SK-N-SH treated with all-trans-retinoic acid at 6 μM for 48 hours (cell line): ENCODE measurements around the gene HS6ST3.

Experiments used
- ATAC-seq: fragments of 200-7000 bp; cut with Tn5 transposase; 3 replicates; pipeline ENCODE4 v1.9.1; 2020; ENCODE audit warnings: mild to moderate bottlenecking, moderate library complexity
- ARNTL ChIP-seq: fragments of 450-650 bp; formaldehyde crosslinking; IDR thresholded peaks from 2 replicates; pipeline ENCODE4 v1.5.0; 2020; ENCODE audit warnings: low read depth, mild to moderate bottlenecking, moderate library complexity, borderline replicate concordance
- BACH2 ChIP-seq: fragments of 250-450 bp; sonication (Bioruptor Pico); IDR thresholded peaks from 2 replicates; pipeline ENCODE4 v1.9.0; 2021; ENCODE audit warnings: mild to moderate bottlenecking, borderline replicate concordance
- CSDC2 ChIP-seq: fragments of 250-450 bp; sonication (Bioruptor Pico); IDR thresholded peaks from 2 replicates; pipeline ENCODE4 v1.5.0; 2020; ENCODE audit warnings: mild to moderate bottlenecking, moderate library complexity
- ESRRG ChIP-seq: fragments of 250-450 bp; sonication (Bioruptor Pico); IDR thresholded peaks from 2 replicates; pipeline ENCODE4 v1.6.1; 2021; ENCODE audit warnings: mild to moderate bottlenecking
- GLIS3 ChIP-seq: fragments of 250-450 bp; sonication (Bioruptor Pico); IDR thresholded peaks from 2 replicates; pipeline ENCODE4 v1.5.0; 2020; ENCODE audit warnings: mild to moderate bottlenecking, moderate library complexity
- ISL1 ChIP-seq: fragments of 250-450 bp; sonication (Bioruptor Pico); IDR thresholded peaks from 2 replicates; pipeline ENCODE4 v2.1.2; 2022; ENCODE audit warnings: mild to moderate bottlenecking, moderate library complexity
- OSR1 ChIP-seq: fragments of 250-450 bp; sonication (Bioruptor Pico); IDR thresholded peaks from 2 replicates; pipeline ENCODE4 v1.8.0; 2022; ENCODE audit warnings: moderate library complexity, mild to moderate bottlenecking, inconsistent platforms
- PPARA ChIP-seq: fragments of 250-450 bp; sonication (Bioruptor Pico); IDR thresholded peaks from 2 replicates; pipeline ENCODE4 v1.5.0; 2020; ENCODE audit warnings: mild to moderate bottlenecking, borderline replicate concordance
- RARB ChIP-seq: fragments of 250-450 bp; sonication (Bioruptor Pico); IDR thresholded peaks from 2 replicates; pipeline ENCODE4 v1.8.0; 2021; ENCODE audit warnings: mild to moderate bottlenecking, moderate library complexity
- SNAI2 ChIP-seq: fragments of 250-450 bp; sonication (Bioruptor Pico); IDR thresholded peaks from 2 replicates; pipeline ENCODE4 v1.5.0; 2020; ENCODE audit warnings: mild to moderate bottlenecking, moderate library complexity
- TCF4 ChIP-seq: fragments of 250-450 bp; sonication (Bioruptor Pico); IDR thresholded peaks from 2 replicates; pipeline ENCODE4 v1.8.0; 2021; ENCODE audit warnings: mild to moderate bottlenecking, moderate library complexity, borderline replicate concordance
- TOX ChIP-seq: fragments of 250-450 bp; sonication (Bioruptor Pico); IDR thresholded peaks from 2 replicates; pipeline ENCODE4 v1.8.0; 2021; ENCODE audit warnings: mild to moderate bottlenecking, moderate library complexity, borderline replicate concordance
- ZC3H10 ChIP-seq: fragments of 250-450 bp; sonication (Bioruptor Pico); IDR thresholded peaks from 2 replicates; pipeline ENCODE4 v1.5.1; 2021; ENCODE audit warnings: mild to moderate bottlenecking, moderate library complexity
- ZFP3 ChIP-seq: fragments of 250-450 bp; sonication (Bioruptor Pico); IDR thresholded peaks from 2 replicates; pipeline ENCODE4 v1.5.0; 2020; ENCODE audit warnings: mild to moderate bottlenecking, moderate library complexity
- ZFP30 ChIP-seq: fragments of 450-650 bp; formaldehyde crosslinking; IDR thresholded peaks from 2 replicates; pipeline ENCODE4 v1.5.0; 2022; ENCODE audit warnings: mild to moderate bottlenecking, moderate library complexity
- ZNF565 ChIP-seq: fragments of 450-650 bp; formaldehyde crosslinking; conservative IDR thresholded peaks from 2 replicates; pipeline ENCODE4 v1.5.0; 2020; ENCODE audit warnings: low read depth, mild to moderate bottlenecking, moderate library complexity
- TF ChIP-seq, protein P1 (sequence below): fragments of 250-450 bp; sonication (Bioruptor Pico); IDR thresholded peaks from 2 replicates; pipeline ENCODE4 v1.5.0; 2020; ENCODE audit warnings: mild to moderate bottlenecking, moderate library complexity
- TF ChIP-seq, protein P2 (sequence below): fragments of 250-450 bp; sonication (Bioruptor Pico); IDR thresholded peaks from 2 replicates; pipeline ENCODE4 v1.5.1; 2021; ENCODE audit warnings: mild to moderate bottlenecking, moderate library complexity
- TF ChIP-seq, protein P3 (sequence below): fragments of 250-450 bp; sonication (Bioruptor Pico); IDR thresholded peaks from 2 replicates; pipeline ENCODE4 v1.8.0; 2021; ENCODE audit warnings: low read depth, mild to moderate bottlenecking, moderate library complexity, borderline replicate concordance
- TF ChIP-seq, protein P4 (sequence below): fragments of 250-450 bp; sonication (Bioruptor Pico); IDR thresholded peaks from 2 replicates; pipeline ENCODE4 v1.5.1; 2020; ENCODE audit warnings: low read depth, mild to moderate bottlenecking, moderate library complexity
- TF ChIP-seq, protein P5 (sequence below): fragments of 250-450 bp; sonication (Bioruptor Pico); IDR thresholded peaks from 2 replicates; pipeline ENCODE4 v1.8.0; 2020; ENCODE audit warnings: mild to moderate bottlenecking, moderate library complexity, borderline replicate concordance

The HS6ST3 gene

DNA sequence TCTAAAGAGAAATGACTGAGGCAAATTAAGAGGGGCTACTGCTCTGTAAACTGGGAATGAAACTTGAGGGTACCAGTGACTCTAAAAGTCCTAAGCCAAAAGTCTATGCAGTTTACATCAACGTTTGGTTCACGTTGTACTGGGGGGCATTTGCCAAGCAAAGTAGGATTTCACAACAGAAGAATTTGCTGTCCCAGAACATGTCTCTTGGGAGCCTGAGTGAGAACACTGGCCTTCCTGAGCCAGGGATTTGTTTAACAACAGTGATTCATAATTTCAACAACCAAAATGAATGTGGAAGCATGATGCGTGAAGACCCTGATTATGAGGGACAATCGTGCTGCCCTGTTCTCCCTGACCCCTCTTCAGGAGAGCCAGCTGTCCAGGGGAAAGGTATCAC is 726.4 kb downstream of the HS6ST3 start:
- ATAC-seq: no peak
- TF ChIP-seq SNAI2 (CRISPR knock-in tag) (no peak), ESRRG (no peak), ZC3H10 (CRISPR knock-in tag) (no peak), BACH2 (no peak), TCF4 (no peak), ZFP30 (CRISPR knock-in tag) (no peak), GLIS3 (no peak), ARNTL (CRISPR knock-in tag) (no peak), ZFP3 (CRISPR knock-in tag) (no peak), OSR1 (CRISPR knock-in tag) (no peak), RARB (CRISPR knock-in tag) (no peak), ISL1 (CRISPR knock-in tag) (no peak)
- TF ChIP-seq, protein P1, sequence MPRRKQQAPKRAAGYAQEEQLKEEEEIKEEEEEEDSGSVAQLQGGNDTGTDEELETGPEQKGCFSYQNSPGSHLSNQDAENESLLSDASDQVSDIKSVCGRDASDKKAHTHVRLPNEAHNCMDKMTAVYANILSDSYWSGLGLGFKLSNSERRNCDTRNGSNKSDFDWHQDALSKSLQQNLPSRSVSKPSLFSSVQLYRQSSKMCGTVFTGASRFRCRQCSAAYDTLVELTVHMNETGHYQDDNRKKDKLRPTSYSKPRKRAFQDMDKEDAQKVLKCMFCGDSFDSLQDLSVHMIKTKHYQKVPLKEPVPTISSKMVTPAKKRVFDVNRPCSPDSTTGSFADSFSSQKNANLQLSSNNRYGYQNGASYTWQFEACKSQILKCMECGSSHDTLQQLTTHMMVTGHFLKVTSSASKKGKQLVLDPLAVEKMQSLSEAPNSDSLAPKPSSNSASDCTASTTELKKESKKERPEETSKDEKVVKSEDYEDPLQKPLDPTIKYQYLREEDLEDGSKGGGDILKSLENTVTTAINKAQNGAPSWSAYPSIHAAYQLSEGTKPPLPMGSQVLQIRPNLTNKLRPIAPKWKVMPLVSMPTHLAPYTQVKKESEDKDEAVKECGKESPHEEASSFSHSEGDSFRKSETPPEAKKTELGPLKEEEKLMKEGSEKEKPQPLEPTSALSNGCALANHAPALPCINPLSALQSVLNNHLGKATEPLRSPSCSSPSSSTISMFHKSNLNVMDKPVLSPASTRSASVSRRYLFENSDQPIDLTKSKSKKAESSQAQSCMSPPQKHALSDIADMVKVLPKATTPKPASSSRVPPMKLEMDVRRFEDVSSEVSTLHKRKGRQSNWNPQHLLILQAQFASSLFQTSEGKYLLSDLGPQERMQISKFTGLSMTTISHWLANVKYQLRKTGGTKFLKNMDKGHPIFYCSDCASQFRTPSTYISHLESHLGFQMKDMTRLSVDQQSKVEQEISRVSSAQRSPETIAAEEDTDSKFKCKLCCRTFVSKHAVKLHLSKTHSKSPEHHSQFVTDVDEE (CRISPR knock-in tag): no peak
- TF ChIP-seq, protein P2, sequence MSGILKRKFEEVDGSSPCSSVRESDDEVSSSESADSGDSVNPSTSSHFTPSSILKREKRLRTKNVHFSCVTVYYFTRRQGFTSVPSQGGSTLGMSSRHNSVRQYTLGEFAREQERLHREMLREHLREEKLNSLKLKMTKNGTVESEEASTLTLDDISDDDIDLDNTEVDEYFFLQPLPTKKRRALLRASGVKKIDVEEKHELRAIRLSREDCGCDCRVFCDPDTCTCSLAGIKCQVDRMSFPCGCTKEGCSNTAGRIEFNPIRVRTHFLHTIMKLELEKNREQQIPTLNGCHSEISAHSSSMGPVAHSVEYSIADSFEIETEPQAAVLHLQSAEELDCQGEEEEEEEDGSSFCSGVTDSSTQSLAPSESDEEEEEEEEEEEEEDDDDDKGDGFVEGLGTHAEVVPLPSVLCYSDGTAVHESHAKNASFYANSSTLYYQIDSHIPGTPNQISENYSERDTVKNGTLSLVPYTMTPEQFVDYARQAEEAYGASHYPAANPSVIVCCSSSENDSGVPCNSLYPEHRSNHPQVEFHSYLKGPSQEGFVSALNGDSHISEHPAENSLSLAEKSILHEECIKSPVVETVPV (CRISPR knock-in tag): no peak
- TF ChIP-seq, protein P3, sequence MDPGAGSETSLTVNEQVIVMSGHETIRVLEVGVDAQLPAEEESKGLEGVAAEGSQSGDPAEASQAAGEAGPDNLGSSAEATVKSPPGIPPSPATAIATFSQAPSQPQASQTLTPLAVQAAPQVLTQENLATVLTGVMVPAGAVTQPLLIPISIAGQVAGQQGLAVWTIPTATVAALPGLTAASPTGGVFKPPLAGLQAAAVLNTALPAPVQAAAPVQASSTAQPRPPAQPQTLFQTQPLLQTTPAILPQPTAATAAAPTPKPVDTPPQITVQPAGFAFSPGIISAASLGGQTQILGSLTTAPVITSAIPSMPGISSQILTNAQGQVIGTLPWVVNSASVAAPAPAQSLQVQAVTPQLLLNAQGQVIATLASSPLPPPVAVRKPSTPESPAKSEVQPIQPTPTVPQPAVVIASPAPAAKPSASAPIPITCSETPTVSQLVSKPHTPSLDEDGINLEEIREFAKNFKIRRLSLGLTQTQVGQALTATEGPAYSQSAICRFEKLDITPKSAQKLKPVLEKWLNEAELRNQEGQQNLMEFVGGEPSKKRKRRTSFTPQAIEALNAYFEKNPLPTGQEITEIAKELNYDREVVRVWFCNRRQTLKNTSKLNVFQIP (CRISPR knock-in tag): no peak
- TF ChIP-seq, protein P4, sequence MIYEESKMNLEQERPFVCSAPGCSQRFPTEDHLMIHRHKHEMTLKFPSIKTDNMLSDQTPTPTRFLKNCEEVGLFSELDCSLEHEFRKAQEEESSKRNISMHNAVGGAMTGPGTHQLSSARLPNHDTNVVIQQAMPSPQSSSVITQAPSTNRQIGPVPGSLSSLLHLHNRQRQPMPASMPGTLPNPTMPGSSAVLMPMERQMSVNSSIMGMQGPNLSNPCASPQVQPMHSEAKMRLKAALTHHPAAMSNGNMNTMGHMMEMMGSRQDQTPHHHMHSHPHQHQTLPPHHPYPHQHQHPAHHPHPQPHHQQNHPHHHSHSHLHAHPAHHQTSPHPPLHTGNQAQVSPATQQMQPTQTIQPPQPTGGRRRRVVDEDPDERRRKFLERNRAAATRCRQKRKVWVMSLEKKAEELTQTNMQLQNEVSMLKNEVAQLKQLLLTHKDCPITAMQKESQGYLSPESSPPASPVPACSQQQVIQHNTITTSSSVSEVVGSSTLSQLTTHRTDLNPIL: no peak
- TF ChIP-seq, all 23 proteins: peak for 0

DNA sequence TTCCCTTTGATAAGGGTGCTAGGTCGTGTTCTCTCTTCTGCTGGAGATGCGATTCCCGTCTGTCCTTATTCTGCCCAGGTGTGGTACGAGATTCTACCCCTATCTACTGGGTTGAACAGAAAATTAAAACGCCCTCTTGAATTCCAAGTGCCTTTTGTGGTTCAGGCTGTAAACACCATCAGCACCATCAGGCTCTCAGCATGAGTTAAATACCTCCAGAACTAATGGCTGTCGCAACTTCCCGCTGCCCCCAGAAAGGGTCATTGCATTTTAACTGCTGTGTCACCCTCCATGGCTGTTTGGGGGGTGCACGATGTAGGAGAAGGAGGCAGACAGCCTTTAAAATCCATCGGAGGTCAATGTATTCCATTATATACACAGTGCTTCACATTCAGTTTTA is 727.0 kb downstream of the HS6ST3 start:
- TF ChIP-seq ARNTL (CRISPR knock-in tag) (no peak), TOX (CRISPR knock-in tag) (no peak), SNAI2 (CRISPR knock-in tag) (no peak), ZNF565 (no peak), ZFP3 (CRISPR knock-in tag) (no peak), ZFP30 (CRISPR knock-in tag) (no peak), CSDC2 (no peak), PPARA (CRISPR knock-in tag) (no peak), TCF4 (no peak), OSR1 (CRISPR knock-in tag) (no peak), ZC3H10 (CRISPR knock-in tag) (no peak), ISL1 (CRISPR knock-in tag) (no peak)
- TF ChIP-seq, protein P1 (CRISPR knock-in tag): no peak
- TF ChIP-seq, protein P3 (CRISPR knock-in tag): no peak
- TF ChIP-seq, protein P5, sequence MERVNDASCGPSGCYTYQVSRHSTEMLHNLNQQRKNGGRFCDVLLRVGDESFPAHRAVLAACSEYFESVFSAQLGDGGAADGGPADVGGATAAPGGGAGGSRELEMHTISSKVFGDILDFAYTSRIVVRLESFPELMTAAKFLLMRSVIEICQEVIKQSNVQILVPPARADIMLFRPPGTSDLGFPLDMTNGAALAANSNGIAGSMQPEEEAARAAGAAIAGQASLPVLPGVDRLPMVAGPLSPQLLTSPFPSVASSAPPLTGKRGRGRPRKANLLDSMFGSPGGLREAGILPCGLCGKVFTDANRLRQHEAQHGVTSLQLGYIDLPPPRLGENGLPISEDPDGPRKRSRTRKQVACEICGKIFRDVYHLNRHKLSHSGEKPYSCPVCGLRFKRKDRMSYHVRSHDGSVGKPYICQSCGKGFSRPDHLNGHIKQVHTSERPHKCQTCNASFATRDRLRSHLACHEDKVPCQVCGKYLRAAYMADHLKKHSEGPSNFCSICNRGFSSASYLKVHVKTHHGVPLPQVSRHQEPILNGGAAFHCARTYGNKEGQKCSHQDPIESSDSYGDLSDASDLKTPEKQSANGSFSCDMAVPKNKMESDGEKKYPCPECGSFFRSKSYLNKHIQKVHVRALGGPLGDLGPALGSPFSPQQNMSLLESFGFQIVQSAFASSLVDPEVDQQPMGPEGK (CRISPR knock-in tag): no peak
- TF ChIP-seq, protein P4: no peak
- TF ChIP-seq, all 23 proteins: peak for 0

More for the DNA sequence above, 727.0 kb downstream of the HS6ST3 start:
- no peak for ATAC-seq
